Liver (tissue), 9 donors: ENCODE measurements around the gene TFG. TPM values are rescaled to one million over a fixed set of nuclear protein-coding genes. Genes with fewer than 3 reads are reported as not detected.

ENCODE experiments used
- DNase-seq: peaks from one replicate; pipeline ENCODE4 v3.0.0-alpha.2; 2017; ENCODE audit warnings: low spot score
- H3K27ac ChIP-seq, 2 donors: one replicate each; pipeline ENCODE4 v1.7.0; 2013; ENCODE audit warnings: inconsistent platforms in 2 of 2, low read length in 2 of 2, control low read depth in 1 of 2, low read depth in 1 of 2, mild to moderate bottlenecking in 1 of 2
- H3K27me3 ChIP-seq, 4 donors: one replicate each; pipeline versions ENCODE4 v1.6.1 to v1.7.0; 2013; ENCODE audit warnings: low read length in 3 of 4, inconsistent platforms in 1 of 4, mild to moderate bottlenecking in 1 of 4, moderate library complexity in 1 of 4; ENCODE audit not compliant: control insufficient read depth in 4 of 4, insufficient read depth in 4 of 4
- H3K36me3 ChIP-seq, 4 donors: one replicate each; pipeline versions ENCODE4 v1.6.1 to v1.7.0; 2013; ENCODE audit warnings: low read length in 3 of 4, mild to moderate bottlenecking in 3 of 4, low read depth in 1 of 4, moderate library complexity in 1 of 4; ENCODE audit not compliant: control insufficient read depth in 4 of 4, insufficient read depth in 3 of 4
- H3K4me1 ChIP-seq, 4 donors: one replicate each; pipeline versions ENCODE4 v1.6.1 to v1.7.0; 2013; ENCODE audit warnings: low read length in 3 of 4, mild to moderate bottlenecking in 3 of 4, moderate library complexity in 1 of 4; ENCODE audit not compliant: control insufficient read depth in 4 of 4, insufficient read depth in 4 of 4
- H3K4me3 ChIP-seq, 3 donors: one replicate each; pipeline versions ENCODE4 v1.6.1 to v1.7.0; 2013; ENCODE audit warnings: low read length in 3 of 3, control low read depth in 1 of 3, low read depth in 1 of 3, mild to moderate bottlenecking in 1 of 3
- H3K9ac ChIP-seq, 2 donors: one replicate each; pipeline ENCODE4 v1.7.0; 2013; ENCODE audit warnings: low read length in 2 of 2, mild to moderate bottlenecking in 2 of 2, moderate library complexity in 2 of 2, control low read depth in 1 of 2, low read depth in 1 of 2
- H3K9me3 ChIP-seq, 4 donors: one replicate each; pipeline versions ENCODE4 v1.6.1 to v1.7.0; 2013; ENCODE audit warnings: low read length in 3 of 4; ENCODE audit not compliant: control insufficient read depth in 4 of 4
- ATF3 ChIP-seq: IDR thresholded peaks from 2 replicates; pipeline ENCODE4 v1.6.1; 2016; ENCODE audit warnings: antibody characterized with exemption
- CTCF ChIP-seq: fragments of 150-350 bp; IDR thresholded peaks from 2 replicates; pipeline ENCODE4 v1.5.1; 2017; ENCODE audit warnings: improper control_type of control experiment, low read depth, low read length; ENCODE audit not compliant: missing input control
- FOXA1 ChIP-seq: IDR thresholded peaks from 2 replicates; pipeline ENCODE4 v1.6.1; 2016; ENCODE audit warnings: antibody characterized with exemption
- FOXA2 ChIP-seq: IDR thresholded peaks from 2 replicates; pipeline ENCODE4 v1.6.1; 2016; ENCODE audit warnings: antibody characterized with exemption
- GABPA ChIP-seq, 2 donors: IDR thresholded peaks in 1 of 2; conservative IDR thresholded peaks in 1 of 2; 2 replicates each; pipeline ENCODE4 v1.6.1; 2016; ENCODE audit warnings: antibody characterized with exemption in 2 of 2, mild to moderate bottlenecking in 1 of 2, moderate library complexity in 1 of 2
- HNF4A ChIP-seq, 2 donors: conservative IDR thresholded peaks; 2 replicates each; pipeline ENCODE4 v1.6.1; 2016; ENCODE audit warnings: antibody characterized with exemption in 2 of 2, mild to moderate bottlenecking in 2 of 2
- HNF4G ChIP-seq: IDR thresholded peaks from 2 replicates; pipeline ENCODE4 v1.6.1; 2016; ENCODE audit warnings: antibody characterized with exemption
- JUND ChIP-seq, 2 donors: IDR thresholded peaks; 2 replicates each; pipeline ENCODE4 v1.6.1; 2016; ENCODE audit warnings: antibody characterized with exemption in 2 of 2
- MAX ChIP-seq: IDR thresholded peaks from 2 replicates; pipeline ENCODE4 v1.6.1; 2016; ENCODE audit warnings: antibody characterized with exemption
- NR2F2 ChIP-seq: IDR thresholded peaks from 2 replicates; pipeline ENCODE4 v1.6.1; 2016; ENCODE audit warnings: antibody characterized with exemption
- RAD21 ChIP-seq, 2 donors: IDR thresholded peaks; 2 replicates each; pipeline ENCODE4 v1.6.1; 2016; ENCODE audit warnings: antibody characterized with exemption in 2 of 2, mild to moderate bottlenecking in 2 of 2
- REST ChIP-seq: IDR thresholded peaks from 2 replicates; pipeline ENCODE4 v1.6.1; 2016; ENCODE audit warnings: antibody characterized with exemption, mild to moderate bottlenecking
- RXRA ChIP-seq, 2 donors: IDR thresholded peaks; 2 replicates each; pipeline ENCODE4 v1.6.1; 2017 to 2018; ENCODE audit warnings: antibody characterized with exemption in 2 of 2, mild to moderate bottlenecking in 1 of 2
- SP1 ChIP-seq: IDR thresholded peaks from 2 replicates; pipeline ENCODE4 v1.6.1; 2018; ENCODE audit warnings: antibody characterized with exemption, mild to moderate bottlenecking
- TAF1 ChIP-seq: conservative IDR thresholded peaks from 2 replicates; pipeline ENCODE4 v1.6.1; 2016; ENCODE audit warnings: antibody characterized with exemption, mild to moderate bottlenecking
- YY1 ChIP-seq: IDR thresholded peaks from 2 replicates; pipeline ENCODE4 v1.6.1; 2016; ENCODE audit warnings: antibody characterized with exemption, mild to moderate bottlenecking
- ZBTB33 ChIP-seq: IDR thresholded peaks from 2 replicates; pipeline ENCODE4 v1.6.1; 2016; ENCODE audit warnings: antibody characterized with exemption
- WGBS: extraction: QIAGEN DNeasy Blood & Tissue Kit; methylation state at CpG from one replicate; pipeline ENCODE4 v1.1.7; 2013; 5-methylcytosine and 5-hydroxymethylcytosine counted together
- polyA plus RNA-seq, 2 donors: library from polyadenylated mRNA; stranded (reverse) in 1 of 2; unstranded in 1 of 2; fragments of 200-250 nt in 1 of 2; fragments of >200 nt in 1 of 2; fragmentation: Nextera tagmentation in 1 of 2; extraction: Ambion mirVana in 1 of 2; gene quantifications; one replicate each; pipeline versions ENCODE4 v1.2.1 to v1.2.3, GENCODE V29; 2013 to 2015
- total RNA-seq, 2 donors: library from RNA; depleted of rRNA; stranded (reverse); fragments of >200 nt; gene quantifications; one replicate each; pipeline ENCODE4 v1.2.3, GENCODE V29; 2014
- donor health status: healthy.
- donor health status: healthy.
- donor health status: healthy.
- donor health status: healthy.
- donor health status: healthy.

Gene TFG
- total and polyA plus RNA-seq, 4 donors = 42.4 to 70.8 (median 65.0) TPM

- no peaks in the 10 kb centered on the region for H3K27me3 ChIP-seq
- H3K9me3 ChIP-seq = no peaks in the 10 kb centered on the region
- TF ChIP-seq NR2F2 = peak; percentile 53
- peak; percentile 48 for TF ChIP-seq ZBTB33
- TF ChIP-seq FOXA1 = no peak
- peak in 1 of 2 donors; percentile 55 for TF ChIP-seq JUND (IDR thresholded peaks at IDR 0.05)
- peak; percentile 30 to 51 for TF ChIP-seq RAD21 (IDR thresholded peaks at IDR 0.05)
- TF ChIP-seq MAX = peak; percentile 61
- TF ChIP-seq HNF4G = peak; percentile 98
- TF ChIP-seq RXRA (IDR thresholded peaks at IDR 0.05) = peak; percentile 78 to 87
- no peak for TF ChIP-seq ATF3
- TF ChIP-seq HNF4A (conservative IDR thresholded peaks at IDR 0.05) = peak; percentile 99 to 100
- peak; percentile 42 for TF ChIP-seq YY1
- TF ChIP-seq CTCF = no peak
- TF ChIP-seq SP1 = peak; percentile 73
- H3K4me3 ChIP-seq = no peak overlapping the region
- WGBS = 59% methylated on average over 3 of the region's 3 CpGs
- peaks cover 2 to 10% (median 6%) of the 10 kb centered on the region in 4 donors for H3K4me1 ChIP-seq
- peaks cover 7 to 35% (median 23%) of the 10 kb centered on the region in 4 donors for H3K36me3 ChIP-seq
- no peak overlapping the region for H3K9ac ChIP-seq
- H3K27ac ChIP-seq = no peak overlapping the region
- peak; percentile 39 for DNase-seq
Measured at GRCh38 chr3:100725935-100726513, 16.7 kb downstream of the TFG start.

GRCh38 chr3:100726706-100727105 is 17.4 kb downstream of the TFG start:
- H3K36me3 ChIP-seq = peaks cover 5 to 29% (median 17%) of the 10 kb centered on the region in 4 donors
- no peaks in the 10 kb centered on the region for H3K9me3 ChIP-seq
- H3K27ac ChIP-seq = no peak overlapping the region
- DNase-seq = no peak
- no peak overlapping the region for H3K4me3 ChIP-seq
- no peak overlapping the region for H3K9ac ChIP-seq
- 97% methylated on average over 1 of the region's 1 CpG for WGBS
- H3K4me1 ChIP-seq = peaks cover 2 to 12% (median 6%) of the 10 kb centered on the region in 4 donors
- no peaks in the 10 kb centered on the region for H3K27me3 ChIP-seq
- TF ChIP-seq FOXA1 = no peak
- TF ChIP-seq CTCF = no peak
- TF ChIP-seq YY1 = no peak
- no peak for TF ChIP-seq HNF4A (conservative IDR thresholded peaks at IDR 0.05)
- TF ChIP-seq GABPA (IDR thresholded peaks at IDR 0.05 in 1 of 2, conservative IDR thresholded peaks at IDR 0.05 in 1 of 2) = no peak
- TF ChIP-seq JUND (IDR thresholded peaks at IDR 0.05) = no peak
- TF ChIP-seq ATF3 = no peak
- no peak for TF ChIP-seq SP1
- TF ChIP-seq RAD21 (IDR thresholded peaks at IDR 0.05) = no peak
- TF ChIP-seq TAF1 = no peak
- no peak for TF ChIP-seq RXRA (IDR thresholded peaks at IDR 0.05)
- no peak for TF ChIP-seq REST
- TF ChIP-seq ZBTB33 = no peak
- TF ChIP-seq MAX = no peak
- TF ChIP-seq FOXA2 = no peak
- TF ChIP-seq NR2F2 = no peak
- TF ChIP-seq HNF4G = no peak
